Fibroblast of mammary gland (primary cell): ENCODE measurements around the gene MBD6.

Experiments
- DNase-seq: peaks from one replicate; pipeline ENCODE4 v3.0.0-alpha.2; 2010; ENCODE audit warnings: low read depth
- H3K4me3 ChIP-seq: 2 replicates; pipeline ENCODE4 v1.5.1; 2011; ENCODE audit warnings: low read depth, mild to moderate bottlenecking, low read length, moderate library complexity; ENCODE audit not compliant: control insufficient read depth
- CTCF ChIP-seq: conservative IDR thresholded peaks from 2 replicates; pipeline ENCODE4 v1.5.1; 2011; ENCODE audit warnings: low read depth, low read length, inconsistent platforms; ENCODE audit not compliant: control insufficient read depth, insufficient read depth

MBD6 gene

GRCh38 chr12:57576613-57577160 is 54.1 kb downstream of the MBD6 start:
- no peak for DNase-seq
- no peak for TF ChIP-seq CTCF
- no peak overlapping the region for H3K4me3 ChIP-seq

GRCh38 chr12:57577981-57578758 is 55.5 kb downstream of the MBD6 start:
- TF ChIP-seq CTCF, result no peak

GRCh38 chr12:57579011-57579410 is 56.4 kb downstream of the MBD6 start:
- DNase-seq, result no peak
- TF ChIP-seq CTCF, result no peak
- H3K4me3 ChIP-seq, result no peak overlapping the region

More at GRCh38 chr12:57577981-57578758, 55.5 kb downstream of the MBD6 start:
- H3K4me3 ChIP-seq, result no peak overlapping the region
- DNase-seq, result no peak
